Adrenal gland (tissue), 12 donors: ENCODE data around the gene CELF2. TPM values are rescaled to one million over a fixed set of nuclear protein-coding genes. Genes with fewer than 3 reads are reported as not detected.

Source experiments
- DNase-seq, 7 donors: peaks; one replicate each; pipeline ENCODE4 v3.0.0-alpha.2; 2019 to 2020
- H3K27ac ChIP-seq, 5 donors: fragments of 200-600 bp; sonication (generic) in 4 of 5; 1 replicate in 3 of 5; 2 replicates in 2 of 5; pipeline versions ENCODE4 v1.5.1 to v1.8.0; 2016 to 2020; ENCODE audit warnings: mild to moderate bottlenecking in 1 of 5
- H3K27me3 ChIP-seq: fragments of 200-600 bp; 2 replicates; pipeline ENCODE4 v1.8.0; 2021
- H3K36me3 ChIP-seq, 2 donors: fragments of 200-600 bp; replicated peaks in 1 of 2; 1 replicate in 1 of 2; 2 replicates in 1 of 2; pipeline versions ENCODE4 v1.5.1 to v1.8.0; 2018 to 2022
- H3K4me1 ChIP-seq, 2 donors: fragments of 200-600 bp; replicated peaks in 1 of 2; 1 replicate in 1 of 2; 2 replicates in 1 of 2; pipeline versions ENCODE4 v1.5.1 to v1.8.0; 2018 to 2021
- H3K4me3 ChIP-seq, 4 donors: fragments of 200-600 bp; sonication (generic) in 3 of 4; one replicate each; pipeline ENCODE4 v1.5.1; 2016 to 2018
- H3K9me3 ChIP-seq, 3 donors: fragments of 200-600 bp; sonication (generic) in 1 of 3; replicated peaks in 1 of 3; 1 replicate in 2 of 3; 2 replicates in 1 of 3; pipeline versions ENCODE4 v1.5.1 to v1.8.0; 2016 to 2021
- CTCF ChIP-seq, 6 experiments: fragments of 450-650 bp in 4 of 6; fragments of 200-600 bp in 2 of 6; sonication (generic) in 1 of 6; IDR thresholded peaks; 1 replicate in 5 of 6; 2 replicates in 1 of 6; pipeline versions ENCODE4 v1.5.1 to v1.8.0; 2016 to 2021; ENCODE audit warnings: antibody characterized with exemption in 6 of 6, mild to moderate bottlenecking in 2 of 6, moderate library complexity in 1 of 6
- POLR2A ChIP-seq, 2 donors: fragments of 450-650 bp; IDR thresholded peaks; one replicate each; pipeline ENCODE4 v1.6.1; 2017; ENCODE audit warnings: antibody characterized with exemption in 2 of 2, mild to moderate bottlenecking in 2 of 2, moderate library complexity in 1 of 2
- WGBS, 4 donors: extraction: QIAGEN DNeasy Blood & Tissue Kit in 2 of 4; methylation state at CpG; one replicate each; pipeline versions ENCODE4 v1.1.5 to v1.1.7; 2013 to 2017; 5-methylcytosine and 5-hydroxymethylcytosine counted together
- intact Hi-C, 2 donors: fragments of 100-400 bp; cut with DNase I; formaldehyde crosslinking; loops; one replicate each; pipeline versions ENCODE4 v1.14.1 to v1.15.0; 2022 to 2023
- polyA plus RNA-seq, 3 donors: library from polyadenylated mRNA; stranded (reverse); fragments of 200-250 nt in 2 of 3; fragments of 350-450 nt in 1 of 3; fragmentation: Illumina TruSeq in 1 of 3; extraction: RNeasy Lipid Tissue Mini Kit (QIAGEN cat#74804) in 1 of 3; gene quantifications; one replicate each; pipeline ENCODE4 v1.2.3, GENCODE V29; 2013 to 2014
- total RNA-seq, 9 donors: library from RNA; depleted of rRNA in 4 of 9; stranded (reverse); fragments of >200 nt in 4 of 9; fragments of 120-200 nt in 1 of 9; fragmentation: NEBNext Ultra II Directional in 1 of 9; extraction: Animal tissue kit (Norgen Biotek cat#: 25700) in 1 of 9; gene quantifications; one replicate each; pipeline versions ENCODE4 v1.1.0 to v1.2.4, GENCODE V29; 2013 to 2023
- donor health status: healthy with polysubstance abuse.
- donor health status: Bipolar disorder and iron deficiency.
- donor health status: DM: yes; HTN: yes; CAD: no.
- donor health status: DM: no; HTN: no; CAD: no.
- donor health status: DM: no; HTN: no; CAD: no.
- donor health status: DM: yes; HTN: yes; CAD: no.

The CELF2 gene
- total and polyA plus RNA-seq, 12 donors = 2.7 to 26.0 (median 10.3) TPM

- no peaks in the 10 kb centered on the region for H3K9me3 ChIP-seq
- DNase-seq = no peak
- H3K27me3 ChIP-seq = no peaks in the 10 kb centered on the region
- H3K4me3 ChIP-seq = no peak overlapping the region
- no peaks in the 10 kb centered on the region for H3K36me3 ChIP-seq
- WGBS, 4 donors = 81 to 91% (median 85%) methylated on average over 12 of the region's 12 CpGs
- intact Hi-C loops = no loop called here
- TF ChIP-seq CTCF (IDR thresholded peaks at IDR 0.05) (no peak), POLR2A (IDR thresholded peaks at IDR 0.05) (no peak)
- no peak overlapping the region for H3K27ac ChIP-seq
- no peaks in the 10 kb centered on the region for H3K4me1 ChIP-seq
These were observed 318.3 kb downstream of the CELF2 start for GRCh38 chr10:11335881-11336430.

- DNase-seq = no peak
- H3K27me3 ChIP-seq = no peaks in the 10 kb centered on the region
- H3K9me3 ChIP-seq = no peaks in the 10 kb centered on the region
- WGBS, 4 donors = 86 to 88% (median 86%) methylated on average over 8 of the region's 8 CpGs
- intact Hi-C loops = no loop called here
- TF ChIP-seq CTCF (IDR thresholded peaks at IDR 0.05) = no peak
- TF ChIP-seq POLR2A (IDR thresholded peaks at IDR 0.05) = no peak
- no peaks in the 10 kb centered on the region for H3K4me1 ChIP-seq
- no peak overlapping the region for H3K4me3 ChIP-seq
- no peak overlapping the region for H3K27ac ChIP-seq
- no peaks in the 10 kb centered on the region for H3K36me3 ChIP-seq
These were observed 319.1 kb downstream of the CELF2 start for GRCh38 chr10:11336722-11337162.

GRCh38 chr10:11337516-11337915 is 319.8 kb downstream of the CELF2 start:
- no peak for DNase-seq

GRCh38 chr10:11338160-11338844 is 320.6 kb downstream of the CELF2 start:
- no peak overlapping the region for H3K4me3 ChIP-seq
- no peaks in the 10 kb centered on the region for H3K36me3 ChIP-seq
- H3K27ac ChIP-seq = no peak overlapping the region
- no peaks in the 10 kb centered on the region for H3K27me3 ChIP-seq
- no peak for DNase-seq
- no peak for TF ChIP-seq POLR2A (IDR thresholded peaks at IDR 0.05)
- no peak for TF ChIP-seq CTCF (IDR thresholded peaks at IDR 0.05)
- WGBS, 4 donors = 89 to 94% (median 91%) methylated on average over 6 to 10 of the region's 10 CpGs
- intact Hi-C loops = no loop called here
- H3K4me1 ChIP-seq = no peaks in the 10 kb centered on the region
- H3K9me3 ChIP-seq = no peaks in the 10 kb centered on the region

More at GRCh38 chr10:11337516-11337915, 319.8 kb downstream of the CELF2 start:
- intact Hi-C loops = no loop called here
- Histone ChIP-seq H3K9me3 (no peaks in the 10 kb centered on the region), H3K4me3 (no peak overlapping the region), H3K4me1 (no peaks in the 10 kb centered on the region), H3K27ac (no peak overlapping the region), H3K27me3 (no peaks in the 10 kb centered on the region), H3K36me3 (no peaks in the 10 kb centered on the region)
- 59 to 85% (median 82%) methylated on average over 5 to 15 of the region's 15 CpGs for WGBS, 4 donors
- TF ChIP-seq CTCF (IDR thresholded peaks at IDR 0.05) = no peak
- no peak for TF ChIP-seq POLR2A (IDR thresholded peaks at IDR 0.05)
